HepG2 (cell line): ENCODE data around the gene SPRYD3. TPM values are rescaled to one million over a fixed set of nuclear protein-coding genes. Genes with fewer than 3 reads are reported as not detected.

ENCODE experiments used
- ATAC-seq: fragments of 200-7000 bp; cut with Tn5 transposase; 3 replicates; pipeline ENCODE4 v1.9.1; 2020; ENCODE audit warnings: mild to moderate bottlenecking, moderate library complexity
- BruUV-seq: library from RNA; stranded (reverse); fragments of 400-500 nt; replicated peaks from 2 replicates; lab custom pipeline; 2021; lab: Mats Ljungman, UMichigan
- CTCF ChIA-PET: fragments of 300-600 bp; formaldehyde crosslinking; extraction: SDS; loops from one replicate; lab custom pipeline; 2021; ENCODE audit warnings: low total read pairs, inconsistent platforms, low intra/inter-chr PET ratio; lab: Yijun Ruan, JAX
- POLR2A ChIA-PET: fragments of 350-600 bp; sonication (Branson Sonifier 250); formaldehyde crosslinking; loops from one replicate; lab custom pipeline; 2020; ENCODE audit warnings: antibody characterized with exemption, inconsistent platforms; lab: Yijun Ruan, JAX
- DNase-seq: peaks from one replicate; pipeline ENCODE4 v3.0.0-alpha.2; 2015; ENCODE audit warnings: low spot score
- FAIRE-seq: peaks from 3 replicates; lab custom pipeline; 2011; peaks lifted over from hg19 to GRCh38; lab: Jason Lieb, UNC
- H2AFZ ChIP-seq: one replicate; pipeline ENCODE4 v1.6.1; 2011; ENCODE audit warnings: low read length, inconsistent platforms
- H3K27ac ChIP-seq: fragments of 300-600 bp; 3 replicates; pipeline ENCODE4 v1.8.0; 2011; ENCODE audit warnings: mixed run types, mild to moderate bottlenecking, mixed read lengths, low read length, inconsistent platforms; ENCODE audit not compliant: insufficient read depth; ENCODE audit errors: extremely low read length
- H3K27me3 ChIP-seq, 2 experiments: fragments of 200-600 bp in 1 of 2; 2 replicates in 1 of 2; 3 replicates in 1 of 2; pipeline versions ENCODE4 v1.6.0 to v1.8.0; 2011; ENCODE audit warnings: low read length in 2 of 2, mild to moderate bottlenecking in 2 of 2, moderate library complexity in 2 of 2, inconsistent platforms in 1 of 2; ENCODE audit not compliant: insufficient read depth in 2 of 2, control insufficient read depth in 1 of 2
- H3K36me3 ChIP-seq, 2 experiments: fragments of 200-600 bp in 1 of 2; replicated peaks in 1 of 2; 2 replicates in 1 of 2; 3 replicates in 1 of 2; pipeline versions ENCODE4 v1.5.1 to v1.8.0; 2011; ENCODE audit warnings: low read length in 2 of 2, inconsistent platforms in 1 of 2; ENCODE audit not compliant: insufficient read depth in 2 of 2, control insufficient read depth in 1 of 2
- H3K4me1 ChIP-seq: 2 replicates; pipeline ENCODE4 v1.5.1; 2012; ENCODE audit warnings: low read length, inconsistent platforms; ENCODE audit not compliant: insufficient read depth
- H3K4me2 ChIP-seq: 2 replicates; pipeline ENCODE4 v1.6.0; 2011; ENCODE audit warnings: low read depth, low read length, inconsistent platforms
- H3K4me3 ChIP-seq, 3 experiments: fragments of 200-600 bp in 1 of 3; sonication (generic), shearing (Covaris generic) in 1 of 3; replicated peaks in 1 of 3; 2 replicates each; pipeline ENCODE4 v1.5.1; 2011 to 2016; ENCODE audit warnings: low read length in 3 of 3, inconsistent platforms in 2 of 3, low read depth in 2 of 3, mild to moderate bottlenecking in 2 of 3, control low read depth in 1 of 3, mixed read lengths in 1 of 3; ENCODE audit not compliant: insufficient read depth in 1 of 3
- H3K79me2 ChIP-seq: one replicate; pipeline ENCODE4 v1.6.1; 2011; ENCODE audit warnings: low read length, inconsistent platforms; ENCODE audit not compliant: insufficient read depth
- H3K9ac ChIP-seq: 2 replicates; pipeline ENCODE4 v1.6.0; 2011; ENCODE audit warnings: mild to moderate bottlenecking, low read depth, low read length, inconsistent platforms; ENCODE audit not compliant: insufficient read depth
- H3K9me3 ChIP-seq: 2 replicates; pipeline ENCODE4 v1.5.1; 2012; ENCODE audit warnings: mild to moderate bottlenecking, low read length
- H4K20me1 ChIP-seq: 2 replicates; pipeline ENCODE4 v1.6.0; 2011; ENCODE audit warnings: inconsistent platforms, mild to moderate bottlenecking, low read length, moderate library complexity; ENCODE audit not compliant: insufficient read depth
- HNRNPK ChIP-seq: fragments of 200-400 bp; formaldehyde crosslinking; IDR thresholded peaks from 2 replicates; pipeline ENCODE4 v1.6.1; 2018; ENCODE audit warnings: low read length, low read depth, moderate library complexity, mild to moderate bottlenecking; ENCODE audit not compliant: poor library complexity, severe bottlenecking
- HNRNPL ChIP-seq: fragments of 200-400 bp; formaldehyde crosslinking; IDR thresholded peaks from 2 replicates; pipeline ENCODE4 v1.6.1; 2017; ENCODE audit warnings: mild to moderate bottlenecking, low read depth, low read length
- MTF2 ChIP-seq: sonication (generic); formaldehyde crosslinking; IDR thresholded peaks from 2 replicates; pipeline ENCODE4 v1.5.0; 2020; ENCODE audit warnings: missing genetic modification reagents, borderline replicate concordance
- NR0B2 ChIP-seq: sonication (generic); formaldehyde crosslinking; IDR thresholded peaks from 2 replicates; pipeline ENCODE4 v1.4.0; 2020; ENCODE audit warnings: mild to moderate bottlenecking, missing genetic modification reagents
- PAXIP1 ChIP-seq: sonication (generic); formaldehyde crosslinking; conservative IDR thresholded peaks from 2 replicates; pipeline ENCODE4 v1.4.0; 2020; ENCODE audit warnings: mild to moderate bottlenecking, missing genetic modification reagents, moderate library complexity
- RBFOX2 ChIP-seq: fragments of 200-400 bp; formaldehyde crosslinking; IDR thresholded peaks from 2 replicates; pipeline ENCODE4 v1.6.1; 2017; ENCODE audit warnings: low read depth, mild to moderate bottlenecking, low read length
- RFX1 ChIP-seq: fragments of 450-650 bp; IDR thresholded peaks from 2 replicates; pipeline ENCODE4 v1.6.1; 2017
- ZNF234 ChIP-seq: sonication (generic); formaldehyde crosslinking; conservative IDR thresholded peaks from 2 replicates; pipeline ENCODE4 v1.5.1; 2020; ENCODE audit warnings: mild to moderate bottlenecking, missing genetic modification reagents
- WGBS: methylation state at CpG from one replicate; pipeline ENCODE4 v1.1.6; 2017; ENCODE audit warnings: low lambda C conversion rate; 5-methylcytosine and 5-hydroxymethylcytosine counted together
- in situ Hi-C: cut with HindIII; loops from 2 replicates; pipeline ENCODE4 v1.10.0; 2017; ENCODE audit warnings: low pct_unique_long_range_greater_than_20kb; ENCODE audit not compliant: extremely low pct_ligation_motif_present
- intact Hi-C: fragments of 100-400 bp; cut with micrococcal nuclease; formaldehyde crosslinking; loops from one replicate; pipeline ENCODE4 v1.10.0; 2022; ENCODE audit not compliant: unreplicated experiment
- polyA plus RNA-seq, 8 experiments: library from polyadenylated mRNA; depleted of rRNA in 3 of 8; stranded (reverse) in 7 of 8; unstranded in 1 of 8; fragments of >200 nt; fragmentation: Illumina TruSeq in 4 of 8; extraction: Trizol in 4 of 8; gene quantifications; 2 replicates each; pipeline versions ENCODE4 v1.2.1 to v1.2.3, GENCODE V29; 2011 to 2016; ENCODE audit warnings: low read depth in 4 of 8, missing spikeins in 1 of 8, mixed read lengths in 1 of 8; ENCODE audit not compliant: insufficient read depth in 1 of 8
- total RNA-seq, 5 experiments: library from RNA; depleted of rRNA; stranded (reverse); fragments of >200 nt; fragmentation: Illumina TruSeq; extraction: Trizol; gene quantifications; 2 replicates each; pipeline ENCODE4 v1.2.3, GENCODE V29; 2016; ENCODE audit warnings: low read depth in 1 of 5

Gene SPRYD3
- total and polyA plus RNA-seq, 2 of the 13 experiments (the other 11 are each of a cell fraction or from before 2014, with no cell fraction given), result 9.0 to 9.2 TPM

- TF ChIP-seq RBFOX2 (no peak), NR0B2 (CRISPR knock-in tag) (no peak), PAXIP1 (CRISPR knock-in tag) (no peak), HNRNPK (no peak), MTF2 (CRISPR knock-in tag) (no peak), RFX1 (no peak)
- TF ChIP-seq, all 625 proteins: peak for 5
Observed at GRCh38 chr12:53060721-53061276, 18.4 kb downstream of the SPRYD3 start (continued).

- H3K4me3 ChIP-seq, result no peak overlapping the region
- TF ChIP-seq HNRNPL (0 out of 2 replicates have a peak, but pooled peaks have one; percentile 22), ZNF234 (CRISPR knock-in tag) (no peak)
- in situ Hi-C loops, result loop anchor here (5.0 kb wide), 2 partner anchors 42 to 132 kb away; partner anchors contain the start of gene SOAT2
- BruUV-seq, result no TSS peak
- H3K9ac ChIP-seq, result no peak overlapping the region
- POLR2A ChIA-PET, result interaction anchor here (1.7 to 3.4 kb wide), 4 partner anchors 8 to 43 kb away, joined by 16 to 50 read pairs (median 31); partner anchors contain the start of genes SOAT2, SPRYD3 and TNS2
- FAIRE-seq (no peak), ATAC-seq (no peak), DNase-seq (no peak)
- H3K79me2 ChIP-seq, result no peaks in the 10 kb centered on the region
- 95% methylated on average over 5 of the region's 17 CpGs for WGBS
- H3K4me2 ChIP-seq, result no peak overlapping the region
- H3K9me3 ChIP-seq, result no peaks in the 10 kb centered on the region
- H2AFZ ChIP-seq, result no peak overlapping the region
- H4K20me1 ChIP-seq, result no peaks in the 10 kb centered on the region
- H3K36me3 ChIP-seq, result peaks cover 0 to 16% of the 10 kb centered on the region in 2 experiments; a peak in 2 of 5 replicates
- CTCF ChIA-PET, result no interaction called here
- no peak overlapping the region for H3K27ac ChIP-seq
- intact Hi-C loops, result no loop called here
- H3K27me3 ChIP-seq, result no peaks in the 10 kb centered on the region
- H3K4me1 ChIP-seq, result peaks cover 25% of the 10 kb centered on the region
Observed at GRCh38 chr12:53060064-53060720, 19.0 kb downstream of the SPRYD3 start.
